K562 (cell line): ENCODE measurements around the gene LMBR1. TPM values are rescaled to one million over a fixed set of nuclear protein-coding genes. Genes with fewer than 3 reads are reported as not detected.
"Not testable (repeated sequence)": the region's sequence is repeated elsewhere in the genome, so short reads cannot be mapped to it uniquely, and the experiment has no call there.

Experiments
- ATAC-seq: fragments of 200-7000 bp; cut with Tn5 transposase; 3 replicates; pipeline ENCODE4 v1.9.1; 2020; ENCODE audit warnings: moderate library complexity
- BruUV-seq: library from RNA; stranded (reverse); fragments of 400-500 nt; replicated peaks from 2 replicates; lab custom pipeline; 2021; lab: Mats Ljungman, UMichigan
- CTCF ChIA-PET: fragments of 300-600 bp; formaldehyde crosslinking; extraction: SDS; loops from one replicate; lab custom pipeline; 2021; ENCODE audit warnings: low intra/inter-chr PET ratio; lab: Yijun Ruan, JAX
- POLR2A ChIA-PET: fragments of 300-600, 350-650 bp; sonication (Branson Sonifier 250); formaldehyde crosslinking; extraction: SDS; loops from one replicate; lab custom pipeline; 2021; ENCODE audit warnings: antibody characterized with exemption, inconsistent platforms; lab: Yijun Ruan, JAX
- DNase-seq, 4 experiments: peaks; one replicate each; pipeline versions ENCODE4 v3.0.0 to v3.0.0-alpha.2; 2011 to 2018; ENCODE audit warnings: low spot score in 3 of 4, mixed read lengths in 3 of 4; ENCODE audit errors: extremely low read depth in 1 of 4
- FAIRE-seq: peaks from 2 replicates; lab custom pipeline; 2011; peaks lifted over from hg19 to GRCh38; lab: Jason Lieb, UNC
- H2AFZ ChIP-seq: 2 replicates; pipeline ENCODE4 v1.6.0; 2011; ENCODE audit warnings: low read depth, low read length, control low read depth, inconsistent platforms
- H3K27ac ChIP-seq: fragments of 200-600 bp; 3 replicates; pipeline ENCODE4 v1.8.0; 2011; ENCODE audit warnings: low read depth, mild to moderate bottlenecking, control low read depth, inconsistent platforms, low read length, moderate library complexity, mixed read lengths; ENCODE audit errors: extremely low read depth
- H3K27me3 ChIP-seq, 2 experiments: fragments of 300-600 bp in 1 of 2; 2 replicates in 1 of 2; 3 replicates in 1 of 2; pipeline versions ENCODE4 v1.6.0 to v1.8.0; 2011; ENCODE audit warnings: inconsistent platforms in 2 of 2, low read length in 2 of 2, mild to moderate bottlenecking in 1 of 2, mixed read lengths in 1 of 2, moderate library complexity in 1 of 2; ENCODE audit not compliant: control insufficient read depth in 2 of 2, insufficient read depth in 2 of 2
- H3K36me3 ChIP-seq: fragments of 300-600 bp; 3 replicates; pipeline ENCODE4 v1.8.0; 2011; ENCODE audit warnings: mild to moderate bottlenecking, low read length, inconsistent platforms; ENCODE audit not compliant: control insufficient read depth, insufficient read depth
- H3K4me1 ChIP-seq, 2 experiments: fragments of 200-600 bp in 1 of 2; replicated peaks in 1 of 2; 2 replicates in 1 of 2; 3 replicates in 1 of 2; pipeline versions ENCODE4 v1.5.1 to v1.8.0; 2011; ENCODE audit warnings: inconsistent platforms in 2 of 2, low read length in 2 of 2, mild to moderate bottlenecking in 1 of 2, mixed read lengths in 1 of 2, moderate library complexity in 1 of 2; ENCODE audit not compliant: control insufficient read depth in 2 of 2, insufficient read depth in 2 of 2
- H3K4me2 ChIP-seq: 2 replicates; pipeline ENCODE4 v1.6.1; 2011; ENCODE audit warnings: low read length, control low read depth, inconsistent platforms, mixed read lengths; ENCODE audit not compliant: insufficient read depth
- H3K4me3 ChIP-seq: fragments of 200-600 bp; sonication (generic), shearing (Covaris generic); 2 replicates; pipeline ENCODE4 v1.5.1; 2016; ENCODE audit warnings: control low read depth, inconsistent platforms
- H3K79me2 ChIP-seq: fragments of 200-600 bp; 3 replicates; pipeline ENCODE4 v1.8.0; 2011; ENCODE audit warnings: low read length, inconsistent platforms; ENCODE audit not compliant: control insufficient read depth, insufficient read depth
- H3K9ac ChIP-seq, 2 experiments: 2 replicates each; pipeline versions ENCODE4 v1.6.0 to v1.6.1; 2011; ENCODE audit warnings: low read depth in 2 of 2, low read length in 2 of 2, control low read depth in 1 of 2, inconsistent platforms in 1 of 2, mild to moderate bottlenecking in 1 of 2, mixed read lengths in 1 of 2; ENCODE audit not compliant: insufficient read depth in 1 of 2
- H3K9me1 ChIP-seq: one replicate; pipeline ENCODE4 v1.6.0; 2011; ENCODE audit warnings: inconsistent platforms, mild to moderate bottlenecking, low read length, moderate library complexity; ENCODE audit not compliant: control insufficient read depth, insufficient read depth
- H3K9me3 ChIP-seq: replicated peaks from 2 replicates; pipeline ENCODE4 v1.5.1; 2011; ENCODE audit warnings: low read depth, low read length, inconsistent platforms; ENCODE audit not compliant: control insufficient read depth, insufficient read depth
- H4K20me1 ChIP-seq: replicated peaks from 2 replicates; pipeline ENCODE4 v1.6.1; 2011; ENCODE audit warnings: low read length, inconsistent platforms, mixed read lengths; ENCODE audit not compliant: control insufficient read depth, insufficient read depth
- CBX1 ChIP-seq: sonication (generic); IDR thresholded peaks from 2 replicates; pipeline ENCODE4 v1.6.1; 2016; ENCODE audit warnings: antibody characterized with exemption, low read depth, mild to moderate bottlenecking
- CBX3 ChIP-seq, 2 experiments: IDR thresholded peaks; 1 replicate in 1 of 2; 2 replicates in 1 of 2; pipeline ENCODE4 v1.6.1; 2012; ENCODE audit warnings: inconsistent platforms in 2 of 2, low read length in 2 of 2, borderline replicate concordance in 1 of 2, control low read depth in 1 of 2
- CBX5 ChIP-seq: IDR thresholded peaks from 2 replicates; pipeline ENCODE4 v1.6.1; 2014; ENCODE audit warnings: low read depth, borderline replicate concordance
- KDM1A ChIP-seq, 2 experiments: fragments of 450-650 bp; IDR thresholded peaks; 2 replicates each; pipeline ENCODE4 v1.6.1; 2016; ENCODE audit warnings: mild to moderate bottlenecking in 2 of 2
- SOX6 ChIP-seq: fragments of 450-650 bp; IDR thresholded peaks from 2 replicates; pipeline ENCODE4 v1.6.1; 2014; ENCODE audit warnings: mild to moderate bottlenecking
- TEAD4 ChIP-seq, 2 experiments: sonication (generic) in 1 of 2; formaldehyde crosslinking in 1 of 2; IDR thresholded peaks; 2 replicates each; pipeline versions ENCODE4 v1.6.1 to v1.8.0; 2012 to 2022; ENCODE audit warnings: borderline replicate concordance in 1 of 2, inconsistent platforms in 1 of 2, low read length in 1 of 2, mild to moderate bottlenecking in 1 of 2, missing genetic modification reagents in 1 of 2
- TRIM24 ChIP-seq, 2 experiments: fragments of 450-650 bp; IDR thresholded peaks; 2 replicates each; pipeline ENCODE4 v1.6.1; 2016
- TRIM28 ChIP-seq: fragments of 450-650 bp; IDR thresholded peaks from 2 replicates; pipeline ENCODE4 v1.6.1; 2017
- ZNF280A ChIP-seq: fragments of 450-650 bp; IDR thresholded peaks from 2 replicates; pipeline ENCODE4 v1.6.1; 2018; ENCODE audit warnings: mild to moderate bottlenecking, low read depth; ENCODE audit not compliant: partially characterized antibody
- ZNF280B ChIP-seq: fragments of 250-450 bp; sonication (Bioruptor Pico); IDR thresholded peaks from 2 replicates; pipeline ENCODE4 v1.5.1; 2021; ENCODE audit warnings: mild to moderate bottlenecking
- WGBS: fragments of 100-300 bp; shearing (Covaris generic); methylation state at CpG from one replicate; pipeline ENCODE4 v1.1.6; 2016; ENCODE audit warnings: low coverage, mixed read lengths; ENCODE audit not compliant: insufficient coverage; ENCODE audit errors: missing lambda C conversion rate; 5-methylcytosine and 5-hydroxymethylcytosine counted together
- in situ Hi-C: fragments of 300-500 bp; cut with MboI; formaldehyde crosslinking; loops from 4 replicates; pipeline ENCODE4 v1.15.0; 2018; ENCODE audit warnings: inconsistent platforms, mixed read lengths
- intact Hi-C: fragments of 100-400 bp; cut with micrococcal nuclease; formaldehyde crosslinking; loops from 2 replicates; pipeline ENCODE4 v1.14.2; 2022
- polyA plus RNA-seq, 8 experiments: library from polyadenylated mRNA; depleted of rRNA in 4 of 8; stranded (reverse) in 5 of 8; unstranded in 3 of 8; fragments of >200 nt; fragmentation: Nextera tagmentation in 2 of 8; fragmentation: Illumina TruSeq in 1 of 8; extraction: Ambion mirVana in 2 of 8; extraction: Trizol in 1 of 8; gene quantifications; 2 replicates each; pipeline versions ENCODE4 v1.2.1 to v1.2.3, GENCODE V29; 2011 to 2014; ENCODE audit warnings: inconsistent platforms in 1 of 8, missing spikeins in 1 of 8
- total RNA-seq, 7 experiments: library from RNA; depleted of rRNA in 6 of 7; stranded (reverse); fragments of >200 nt in 6 of 7; fragmentation: Illumina TruSeq in 2 of 7; extraction: Trizol in 2 of 7; gene quantifications; 2 replicates each; pipeline versions ENCODE4 v1.2.1 to v1.2.3, GENCODE V29; 2011 to 2021; ENCODE audit warnings: low replicate concordance in 1 of 7

The LMBR1 gene
- total and polyA plus RNA-seq, 9 of the 15 experiments (the other 6 are each of a cell fraction or from before 2014, with no cell fraction given): 7.7 to 90.0 (median 59.9) TPM

GRCh38 chr7:156697283-156697682, 195.7 kb downstream of the LMBR1 start:
- H3K9ac ChIP-seq; H3K27me3 ChIP-seq; H3K36me3 ChIP-seq; in situ Hi-C loops; ATAC-seq; CTCF ChIA-PET; H3K4me1 ChIP-seq; H4K20me1 ChIP-seq; H3K27ac ChIP-seq; H3K9me1 ChIP-seq; H3K79me2 ChIP-seq; BruUV-seq; TF ChIP-seq TEAD4 (CRISPR knock-in tag; IDR thresholded peaks at IDR 0.05; ENCODE audit: borderline replicate concordance): not testable (repeated sequence)
- POLR2A ChIA-PET: interaction anchor here (0.8 kb wide), 1 partner anchor 10 kb away, joined by 3 read pairs; no protein-coding TSS in a partner anchor
- TF ChIP-seq ZNF280B (CRISPR knock-in tag) (peak; percentile 81; the same call in 1 of the 2 replicates), KDM1A (IDR thresholded peaks at IDR 0.05) (peak in 1 of 2 experiments; percentile 57; a peak in 1 of 4 replicates), CBX5 (peak; percentile 94), CBX1 (peak; percentile 70; the same call in 1 of the 2 replicates), SOX6 (0 out of 2 replicates have a peak, but pooled peaks have one; percentile 24), TRIM24 (IDR thresholded peaks at IDR 0.05) (0 out of 4 replicates have a peak, but pooled peaks of 1 of the 2 experiments have one; percentile 21), TEAD4 (IDR thresholded peaks at IDR 0.05; ENCODE audit: low read length) (0 out of 2 replicates have a peak, but pooled peaks have one; percentile 11), CBX3 (IDR thresholded peaks at IDR 0.05; ENCODE audit: borderline replicate concordance in 1 of 2, low read length in 2 of 2) (peak in 1 of 2 experiments; percentile 72; a peak in 2 of 3 replicates), TRIM28 (peak; percentile 78; the same call in 1 of the 2 replicates), ZNF280A (peak; percentile 80)
- TF ChIP-seq, all 486 proteins: peak for 10; not testable (repeated sequence) for 476
- FAIRE-seq, DNase-seq, H3K4me2 ChIP-seq, H2AFZ ChIP-seq, H3K9me3 ChIP-seq, H3K4me3 ChIP-seq, intact Hi-C loops: not testable (repeated sequence)
- 78% methylated on average over 9 of the region's 9 CpGs for WGBS
